RWPE1 (cell line): ENCODE measurements around the gene CUZD1.
"Not testable (repeated sequence)": the region's sequence is repeated elsewhere in the genome, so short reads cannot be mapped to it uniquely, and the experiment has no call there.

Source experiments
- CTCF ChIA-PET: fragments of 350-600 bp; sonication (Branson Sonifier 250); formaldehyde crosslinking; extraction: SDS; loops from one replicate; lab custom pipeline; 2021; lab: Yijun Ruan, JAX
- POLR2A ChIA-PET: fragments of 400-600 bp; formaldehyde crosslinking; extraction: SDS; loops from one replicate; lab custom pipeline; 2020; ENCODE audit warnings: antibody characterized with exemption; ENCODE audit not compliant: low non-redundant PET; lab: Yijun Ruan, JAX
- DNase-seq: peaks from one replicate; pipeline ENCODE4 v3.0.0; 2012; ENCODE audit warnings: low spot score
- H3K27ac ChIP-seq: fragments of 450-650 bp; 2 replicates; pipeline ENCODE4 v1.5.1; 2017
- TF ChIP-seq, protein P1 (sequence below): fragments of 450-650 bp; conservative IDR thresholded peaks from 2 replicates; pipeline ENCODE4 v1.5.1; 2017; ENCODE audit warnings: low read depth, mild to moderate bottlenecking

Gene CUZD1

DNA sequence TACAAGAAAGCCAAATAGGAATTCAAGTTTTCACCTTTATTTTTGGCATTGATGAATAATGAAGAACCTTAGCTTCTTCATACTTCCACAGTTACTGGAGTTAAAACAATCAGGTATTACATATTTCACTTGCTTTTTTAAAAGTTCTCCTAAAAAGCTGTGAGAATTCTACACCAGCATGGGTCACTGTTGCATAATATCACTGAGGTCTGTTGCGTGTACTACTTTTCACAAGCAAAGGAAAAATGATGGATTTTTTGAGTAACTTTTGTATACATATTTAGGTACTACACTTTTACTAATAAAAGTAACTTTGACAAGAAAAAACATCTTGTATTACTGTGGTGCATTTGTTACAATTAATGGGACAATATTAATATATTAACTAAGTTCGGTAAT, 18.5 kb upstream of the CUZD1 start:
- no peak overlapping the region for H3K27ac ChIP-seq
- DNase-seq, result no peak
- TF ChIP-seq, protein P1, sequence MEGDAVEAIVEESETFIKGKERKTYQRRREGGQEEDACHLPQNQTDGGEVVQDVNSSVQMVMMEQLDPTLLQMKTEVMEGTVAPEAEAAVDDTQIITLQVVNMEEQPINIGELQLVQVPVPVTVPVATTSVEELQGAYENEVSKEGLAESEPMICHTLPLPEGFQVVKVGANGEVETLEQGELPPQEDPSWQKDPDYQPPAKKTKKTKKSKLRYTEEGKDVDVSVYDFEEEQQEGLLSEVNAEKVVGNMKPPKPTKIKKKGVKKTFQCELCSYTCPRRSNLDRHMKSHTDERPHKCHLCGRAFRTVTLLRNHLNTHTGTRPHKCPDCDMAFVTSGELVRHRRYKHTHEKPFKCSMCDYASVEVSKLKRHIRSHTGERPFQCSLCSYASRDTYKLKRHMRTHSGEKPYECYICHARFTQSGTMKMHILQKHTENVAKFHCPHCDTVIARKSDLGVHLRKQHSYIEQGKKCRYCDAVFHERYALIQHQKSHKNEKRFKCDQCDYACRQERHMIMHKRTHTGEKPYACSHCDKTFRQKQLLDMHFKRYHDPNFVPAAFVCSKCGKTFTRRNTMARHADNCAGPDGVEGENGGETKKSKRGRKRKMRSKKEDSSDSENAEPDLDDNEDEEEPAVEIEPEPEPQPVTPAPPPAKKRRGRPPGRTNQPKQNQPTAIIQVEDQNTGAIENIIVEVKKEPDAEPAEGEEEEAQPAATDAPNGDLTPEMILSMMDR, result no peak
- POLR2A ChIA-PET, result no interaction called here
- CTCF ChIA-PET, result interaction anchor here (0.7 kb wide), 1 partner anchor 107 kb away, joined by 3 read pairs; no protein-coding TSS in a partner anchor

DNA sequence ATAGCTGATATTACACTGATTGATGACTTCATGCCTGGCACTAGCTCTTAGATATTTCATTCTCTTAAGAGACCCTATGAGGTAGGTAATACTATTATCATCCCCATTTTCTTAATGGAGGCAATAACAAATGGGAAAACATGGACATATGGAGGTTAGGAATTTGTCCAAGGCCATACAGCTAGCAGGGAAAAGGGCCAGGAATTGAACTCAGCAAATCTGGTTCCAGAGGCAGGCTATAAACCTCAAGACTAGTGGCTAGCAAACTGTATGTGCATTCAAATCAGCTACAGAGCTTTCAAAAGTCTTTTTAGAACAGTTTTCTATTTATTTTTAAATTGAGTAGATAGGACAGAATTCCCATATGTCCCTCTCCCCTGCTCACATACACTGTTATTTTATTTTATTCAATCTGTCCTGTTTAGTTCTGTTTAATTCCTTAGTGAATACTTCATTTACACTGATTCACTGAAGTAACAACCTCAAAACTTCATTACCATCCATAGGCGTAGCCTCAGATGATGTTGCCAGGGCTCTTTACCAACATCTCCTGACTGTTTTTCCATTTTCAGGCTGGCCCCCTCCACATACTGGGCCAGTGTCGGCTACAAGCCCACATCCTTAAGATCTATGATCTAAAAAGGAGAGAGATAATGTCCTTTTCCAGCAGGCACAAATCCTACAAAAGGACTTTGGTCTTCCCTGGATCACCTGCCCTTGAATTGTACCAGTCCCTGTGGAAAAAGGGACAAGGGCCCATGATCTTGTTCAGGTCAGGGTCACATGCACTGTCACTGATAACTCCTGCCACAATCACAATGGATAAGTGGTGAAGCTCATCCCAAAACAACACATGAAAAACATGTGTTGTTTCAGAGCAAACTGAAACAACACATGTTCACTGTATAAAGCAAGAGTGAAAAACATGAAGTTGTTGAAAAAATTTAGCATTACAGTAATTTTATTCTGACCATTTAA, 17.8 kb upstream of the CUZD1 start:
- no peak for DNase-seq
- TF ChIP-seq, protein P1, result no peak
- H3K27ac ChIP-seq, result no peak overlapping the region
- POLR2A ChIA-PET, result no interaction called here
- CTCF ChIA-PET, result interaction anchor here (0.6 to 0.7 kb wide), 2 partner anchors 106 to 149 kb away, joined by 3 to 4 read pairs; no protein-coding TSS in a partner anchor

DNA sequence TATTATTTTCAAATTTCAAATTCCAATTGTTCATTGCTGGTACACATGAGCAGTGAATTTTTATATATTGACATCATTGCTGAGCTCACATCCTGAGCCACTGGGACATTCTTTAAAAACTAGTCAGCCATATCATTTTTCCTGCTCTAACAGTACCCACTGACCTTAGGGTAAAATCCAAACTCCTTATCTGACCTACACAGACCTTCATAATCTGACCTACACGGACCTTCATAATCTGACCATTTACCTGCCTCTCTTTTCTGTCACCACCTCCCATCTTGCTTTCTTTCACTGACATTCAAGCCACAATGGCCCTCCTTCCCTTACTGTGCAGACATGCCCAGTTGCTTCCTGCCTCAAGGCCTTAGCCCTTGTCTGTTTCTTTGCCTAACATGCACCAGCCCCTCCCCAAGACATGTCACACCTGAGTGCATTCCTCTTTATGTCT, 16.1 kb upstream of the CUZD1 start:
- ChIA-PET POLR2A (no interaction called here), CTCF (interaction anchor here (0.6 kb wide), 1 partner anchor 23 kb away, joined by 6 read pairs; no protein-coding TSS in a partner anchor)
- no peak overlapping the region; the same call in 1 of the 2 replicates for H3K27ac ChIP-seq
- TF ChIP-seq, protein P1, result no peak
- peak; percentile 85 for DNase-seq

DNA sequence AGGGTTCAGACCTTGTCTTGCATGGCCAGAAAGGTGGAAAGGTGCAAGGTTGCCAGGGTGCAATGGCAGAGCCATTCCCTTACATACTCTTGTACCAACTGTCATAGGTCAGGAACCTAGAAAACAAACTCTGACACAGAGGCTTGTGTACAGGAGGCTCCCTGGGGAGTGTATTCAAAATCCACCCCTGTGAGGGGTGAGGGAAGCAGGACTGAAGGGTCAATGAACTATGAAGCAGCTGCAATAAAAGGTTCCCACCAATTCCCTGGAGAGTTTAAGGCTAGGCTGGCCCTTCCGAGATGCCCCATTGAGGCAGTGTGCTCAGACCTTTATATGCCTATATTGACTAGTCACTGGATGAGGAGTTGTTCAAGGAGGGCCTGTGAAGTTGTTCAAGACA, 13.9 kb upstream of the CUZD1 start:
- no peak for DNase-seq
- no peak overlapping the region for H3K27ac ChIP-seq
- CTCF ChIA-PET, result interaction anchor here (0.6 kb wide), 1 partner anchor 31 kb away, joined by 3 read pairs; no protein-coding TSS in a partner anchor
- POLR2A ChIA-PET, result no interaction called here
- TF ChIP-seq, protein P1, result no peak

DNA sequence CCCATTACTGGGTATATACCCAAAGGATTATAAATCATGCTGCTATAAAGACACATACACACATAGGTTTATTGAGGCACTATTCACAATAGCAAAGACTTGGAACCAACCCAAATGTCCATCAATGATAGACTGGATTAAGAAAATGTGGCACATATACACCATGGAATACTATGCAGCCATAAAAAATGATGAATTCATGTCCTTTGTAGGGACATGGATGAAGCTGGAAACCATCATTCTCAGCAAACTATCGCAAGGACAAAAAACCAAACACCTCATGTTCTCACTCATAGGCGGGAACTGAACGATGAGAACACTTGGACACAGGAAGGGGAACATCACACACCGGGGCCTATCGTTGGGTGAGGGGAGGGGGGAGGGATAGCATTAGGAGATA, 12.4 kb upstream of the CUZD1 start:
- CTCF ChIA-PET, result interaction anchor here (0.7 kb wide), 1 partner anchor 44 kb away, joined by 3 read pairs; no protein-coding TSS in a partner anchor

DNA sequence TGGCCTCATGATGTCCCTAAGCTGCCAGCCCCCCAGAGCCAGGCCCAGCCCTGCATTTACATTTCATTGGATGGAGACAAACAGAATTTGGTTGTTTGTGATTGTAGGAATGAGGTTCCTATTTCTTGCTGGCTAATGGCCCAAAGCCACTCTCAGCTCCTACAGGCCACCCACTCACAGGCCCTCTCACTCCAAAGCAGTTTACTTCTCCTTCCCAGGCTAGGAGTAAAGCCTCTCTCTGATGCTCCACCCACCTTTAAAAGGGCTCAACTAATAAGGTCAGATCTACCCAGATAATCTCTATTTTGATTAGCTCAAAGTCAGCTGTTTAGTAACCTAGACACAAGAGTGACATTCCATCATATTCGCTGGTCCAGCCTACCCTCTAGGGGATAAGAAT, 11.2 kb upstream of the CUZD1 start:
- no peak overlapping the region for H3K27ac ChIP-seq
- ChIA-PET POLR2A (no interaction called here), CTCF (no interaction called here)
- DNase-seq, result no peak
- TF ChIP-seq, protein P1, result no peak

More for the DNA sequence above, 12.4 kb upstream of the CUZD1 start:
- DNase-seq, POLR2A ChIA-PET, H3K27ac ChIP-seq: not testable (repeated sequence)
